ENCODE data around the gene GGCX. TPM values are rescaled to one million over a fixed set of nuclear protein-coding genes. Genes with fewer than 3 reads are reported as not detected.
"Not testable (repeated sequence)": the region's sequence is repeated elsewhere in the genome, so short reads cannot be mapped to it uniquely, and the experiment has no call there.

Gene GGCX
- total RNA-seq, 1 donor, result 43.3 TPM

DNA sequence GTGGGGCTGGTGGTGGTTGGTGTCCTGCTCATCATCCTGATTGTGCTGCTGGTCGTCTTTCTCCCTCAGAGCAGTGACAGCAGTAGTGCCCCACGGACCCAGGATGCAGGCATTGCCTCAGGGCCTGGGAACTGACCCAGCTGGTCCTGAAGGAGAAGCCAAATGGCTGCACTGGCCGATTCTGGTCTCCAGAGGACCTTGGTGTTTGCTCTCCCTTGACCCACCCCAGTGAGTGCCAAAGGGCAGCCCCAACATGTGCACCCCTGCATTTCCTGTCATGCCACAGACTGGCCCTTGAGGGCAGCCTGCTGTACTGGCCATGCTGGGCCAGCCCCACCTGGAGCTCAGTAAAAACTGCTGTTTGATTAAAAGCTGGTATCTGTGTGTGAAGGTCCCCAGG, 31.7 kb upstream of the GGCX start:
- TF ChIP-seq, protein P1, sequence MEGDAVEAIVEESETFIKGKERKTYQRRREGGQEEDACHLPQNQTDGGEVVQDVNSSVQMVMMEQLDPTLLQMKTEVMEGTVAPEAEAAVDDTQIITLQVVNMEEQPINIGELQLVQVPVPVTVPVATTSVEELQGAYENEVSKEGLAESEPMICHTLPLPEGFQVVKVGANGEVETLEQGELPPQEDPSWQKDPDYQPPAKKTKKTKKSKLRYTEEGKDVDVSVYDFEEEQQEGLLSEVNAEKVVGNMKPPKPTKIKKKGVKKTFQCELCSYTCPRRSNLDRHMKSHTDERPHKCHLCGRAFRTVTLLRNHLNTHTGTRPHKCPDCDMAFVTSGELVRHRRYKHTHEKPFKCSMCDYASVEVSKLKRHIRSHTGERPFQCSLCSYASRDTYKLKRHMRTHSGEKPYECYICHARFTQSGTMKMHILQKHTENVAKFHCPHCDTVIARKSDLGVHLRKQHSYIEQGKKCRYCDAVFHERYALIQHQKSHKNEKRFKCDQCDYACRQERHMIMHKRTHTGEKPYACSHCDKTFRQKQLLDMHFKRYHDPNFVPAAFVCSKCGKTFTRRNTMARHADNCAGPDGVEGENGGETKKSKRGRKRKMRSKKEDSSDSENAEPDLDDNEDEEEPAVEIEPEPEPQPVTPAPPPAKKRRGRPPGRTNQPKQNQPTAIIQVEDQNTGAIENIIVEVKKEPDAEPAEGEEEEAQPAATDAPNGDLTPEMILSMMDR (IDR thresholded peaks at IDR 0.05; ENCODE audit: insufficient read depth, low read length), result no peak
- H3K4me3 ChIP-seq (ENCODE audit: low read depth, low read length), result no peak overlapping the region
- no peak for DNase-seq (ENCODE audit: low read depth)

DNA sequence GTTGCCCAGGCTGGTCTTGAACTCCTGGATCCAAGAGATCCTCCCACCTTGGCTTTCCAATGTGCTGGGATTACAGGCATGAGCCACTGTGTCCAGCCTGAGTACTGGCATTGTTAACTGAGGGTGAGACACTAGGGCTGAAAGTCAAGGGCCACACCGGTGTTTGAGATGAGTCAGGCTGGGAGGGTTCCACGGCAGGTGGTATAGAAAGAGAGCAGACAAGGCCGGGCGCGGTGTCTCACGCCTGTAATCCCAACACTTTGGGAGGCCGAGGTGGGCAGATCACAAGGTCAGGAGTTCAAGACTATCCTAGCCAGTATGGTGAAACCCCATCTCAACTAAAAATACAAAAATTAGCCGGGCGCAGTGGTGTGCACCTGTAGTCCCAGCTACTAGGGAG, 31.0 kb upstream of the GGCX start:
- not testable (repeated sequence) for H3K4me3 ChIP-seq (ENCODE audit: low read depth, low read length); DNase-seq (ENCODE audit: low read depth)

DNA sequence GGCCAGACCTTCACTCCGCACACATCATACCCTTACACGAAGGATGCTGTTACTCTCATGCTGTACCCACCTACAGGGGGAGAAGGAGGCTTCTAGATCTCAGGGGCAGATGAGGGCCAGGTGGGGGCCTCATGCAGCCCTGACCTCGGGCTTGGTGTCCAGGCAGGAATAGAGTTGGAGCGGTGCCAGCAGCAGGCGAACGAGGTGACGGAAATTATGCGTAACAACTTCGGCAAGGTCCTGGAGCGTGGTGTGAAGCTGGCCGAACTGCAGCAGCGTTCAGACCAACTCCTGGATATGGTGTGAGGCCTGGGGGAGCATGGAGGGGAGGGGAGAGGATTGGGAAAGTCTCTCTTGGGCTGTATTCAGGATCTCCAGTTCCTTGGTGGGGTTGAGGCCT, 30.3 kb upstream of the GGCX start:
- no peak for DNase-seq (ENCODE audit: low read depth)
- TF ChIP-seq, protein P1 (IDR thresholded peaks at IDR 0.05; ENCODE audit: insufficient read depth, low read length), result no peak
- no peak overlapping the region for H3K4me3 ChIP-seq (ENCODE audit: low read depth, low read length)

DNA sequence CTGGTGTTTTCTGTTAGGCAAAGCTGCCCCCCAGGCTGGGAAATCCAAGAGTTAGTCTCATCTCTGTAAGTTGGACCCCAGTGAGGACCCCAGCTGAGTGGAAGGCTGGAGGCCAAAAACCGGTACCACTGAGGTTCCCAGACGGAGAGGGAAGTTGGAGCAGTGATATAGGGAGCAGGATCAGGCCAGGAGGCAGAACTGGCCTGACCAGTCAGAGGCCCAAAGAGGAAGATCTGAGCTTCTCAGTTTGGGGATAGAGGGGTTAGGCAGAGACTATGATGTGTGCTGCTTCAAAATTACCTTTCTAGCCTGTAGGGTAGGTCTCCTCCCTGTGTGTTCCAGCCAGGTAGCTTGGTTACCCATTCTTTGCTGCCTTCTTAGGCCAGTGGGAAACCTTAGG, 29.7 kb upstream of the GGCX start:
- peak overlapping the region; percentile 5 for H3K4me3 ChIP-seq (ENCODE audit: low read depth, low read length)
- TF ChIP-seq, protein P1 (IDR thresholded peaks at IDR 0.05; ENCODE audit: insufficient read depth, low read length), result no peak
- no peak for DNase-seq (ENCODE audit: low read depth)

DNA sequence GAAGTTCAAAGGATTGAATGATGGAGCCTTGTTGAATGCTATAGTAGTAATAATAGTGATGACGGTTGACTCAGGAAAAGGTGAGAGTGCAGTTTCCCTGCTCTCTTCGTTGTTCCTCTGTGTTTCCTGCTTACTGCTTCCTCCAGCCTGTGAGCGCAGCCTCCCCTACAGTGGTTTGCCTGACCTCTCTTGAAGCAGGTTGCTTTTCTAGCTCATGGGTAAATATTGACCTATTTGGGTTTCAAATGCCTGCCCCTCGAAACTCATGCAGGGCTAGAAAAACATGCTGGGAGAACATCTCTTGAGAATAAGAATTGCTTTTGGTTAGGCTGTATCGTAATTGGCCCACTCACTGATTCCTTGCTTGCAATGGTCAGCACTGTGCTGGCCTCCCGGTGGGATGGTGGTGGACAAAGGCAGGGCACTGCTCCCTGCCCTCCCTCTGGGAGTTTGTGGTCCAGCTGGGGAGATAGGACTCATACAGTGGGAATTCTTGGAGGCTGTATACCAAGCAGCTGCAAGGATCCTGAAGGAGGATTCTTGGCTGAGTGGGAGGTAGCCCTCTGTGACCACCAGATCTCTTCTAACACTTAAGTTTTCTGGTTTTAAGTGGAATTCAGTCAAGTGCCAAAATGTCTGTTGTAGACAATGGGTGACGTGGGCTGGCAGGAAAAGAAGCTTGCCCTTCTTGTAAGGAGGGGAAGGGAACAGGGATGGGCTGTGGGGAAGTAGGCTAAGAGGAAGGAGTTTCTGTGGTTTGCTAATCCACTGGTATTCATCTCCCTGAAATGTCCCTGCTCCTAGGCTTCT, 28.9 kb upstream of the GGCX start:
- no peak overlapping the region for H3K4me3 ChIP-seq (ENCODE audit: low read depth, low read length)
- TF ChIP-seq, protein P1 (IDR thresholded peaks at IDR 0.05; ENCODE audit: insufficient read depth, low read length), result no peak

DNA sequence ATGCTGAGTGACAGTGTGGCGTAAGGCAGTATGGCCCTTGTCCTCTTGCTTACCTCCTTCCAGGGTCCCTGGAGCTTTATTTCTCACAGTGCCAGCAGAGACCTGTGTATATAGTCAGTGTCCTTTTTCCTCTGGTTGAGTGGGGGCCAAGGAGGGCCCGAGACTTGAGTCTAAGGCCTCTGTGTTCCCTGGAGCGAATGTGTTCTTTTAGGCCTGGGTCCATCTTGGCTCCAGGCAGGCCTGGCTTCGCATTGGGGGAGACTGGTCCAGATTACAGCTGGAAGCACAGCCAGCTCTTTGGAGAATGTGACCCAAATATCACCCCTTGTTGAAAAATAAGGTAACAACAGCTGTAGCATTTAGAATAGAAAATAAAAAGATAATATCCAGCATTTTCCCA, 27.9 kb upstream of the GGCX start:
- TF ChIP-seq, protein P1 (IDR thresholded peaks at IDR 0.05; ENCODE audit: insufficient read depth, low read length), result no peak
- no peak for DNase-seq (ENCODE audit: low read depth)
- no peak overlapping the region for H3K4me3 ChIP-seq (ENCODE audit: low read depth, low read length)

More for the DNA sequence above, 28.9 kb upstream of the GGCX start:
- DNase-seq (ENCODE audit: low read depth), result peak; percentile 100

DNA sequence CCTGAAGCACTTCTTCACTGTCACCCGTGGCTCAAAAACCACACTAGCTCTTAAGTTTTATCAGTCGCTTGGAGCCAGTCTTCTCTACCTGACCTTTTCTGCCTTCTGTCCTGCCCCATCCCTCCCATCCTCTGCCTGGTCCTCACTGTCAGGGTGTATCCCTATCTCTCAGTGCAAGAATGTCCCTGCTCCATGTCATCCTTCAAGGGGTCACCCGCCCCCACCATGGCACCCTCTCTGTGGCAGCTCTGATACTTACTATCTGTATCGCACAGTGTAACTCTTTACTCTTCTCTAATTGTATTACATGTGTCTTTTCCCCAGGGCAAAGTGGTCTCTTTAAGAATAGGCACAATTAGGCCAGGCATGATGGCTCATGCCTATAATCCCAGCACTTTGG, 27.4 kb upstream of the GGCX start:
- DNase-seq (ENCODE audit: low read depth), result no peak
- TF ChIP-seq, protein P1 (IDR thresholded peaks at IDR 0.05; ENCODE audit: insufficient read depth, low read length), result no peak
- no peak overlapping the region for H3K4me3 ChIP-seq (ENCODE audit: low read depth, low read length)
